ENCODE results near the gene KMT2E. TPM values are rescaled to one million over a fixed set of nuclear protein-coding genes. Genes with fewer than 3 reads are reported as not detected.
"Not testable (repeated sequence)": the region's sequence is repeated elsewhere in the genome, so short reads cannot be mapped to it uniquely, and the experiment has no call there.

The KMT2E gene
- total RNA-seq, 1 experiment from 2014 or later, result 52.1 TPM

- DNase-seq (ENCODE audit: low read depth), result no peak
Measured at GRCh38 chr7:104981672-104982037, 32.4 kb upstream of the KMT2E start.

DNA sequence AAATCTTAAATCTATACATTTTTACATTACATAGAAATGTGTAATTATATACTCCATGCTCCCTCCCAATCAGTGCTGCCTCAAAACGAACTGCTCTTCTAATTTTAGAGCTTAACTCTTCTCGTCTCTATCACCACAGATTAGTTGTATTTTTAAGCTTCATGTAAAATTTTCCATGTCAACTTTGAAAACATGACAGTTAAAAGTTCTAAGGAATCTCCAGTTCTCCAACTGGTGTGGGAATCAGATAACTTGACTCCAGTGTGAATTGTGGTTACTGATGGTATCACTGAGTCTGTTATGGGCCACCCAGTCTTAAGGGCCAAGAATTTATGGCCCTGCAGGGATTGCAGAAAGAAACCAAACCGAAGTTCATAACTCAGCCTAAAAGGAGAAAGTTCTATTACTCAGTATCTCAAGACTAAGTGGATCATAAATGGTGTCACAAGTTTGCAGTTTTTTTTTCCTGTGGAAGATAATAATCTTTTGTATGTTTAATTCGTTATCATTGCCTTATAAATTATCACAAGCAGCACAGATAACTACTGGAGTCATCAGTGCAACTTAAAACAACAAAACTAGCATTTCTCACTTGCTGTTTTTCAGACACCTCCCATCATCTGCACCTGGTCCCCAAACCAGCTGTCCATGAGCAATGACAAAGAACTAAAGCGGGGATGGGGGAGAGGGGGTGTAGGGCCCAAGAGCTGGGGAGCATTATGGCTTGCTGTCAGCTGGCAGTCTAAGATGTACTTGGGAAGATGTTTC is 31.5 kb upstream of the KMT2E start:
- DNase-seq (ENCODE audit: low read depth), result peak; percentile 79

DNA sequence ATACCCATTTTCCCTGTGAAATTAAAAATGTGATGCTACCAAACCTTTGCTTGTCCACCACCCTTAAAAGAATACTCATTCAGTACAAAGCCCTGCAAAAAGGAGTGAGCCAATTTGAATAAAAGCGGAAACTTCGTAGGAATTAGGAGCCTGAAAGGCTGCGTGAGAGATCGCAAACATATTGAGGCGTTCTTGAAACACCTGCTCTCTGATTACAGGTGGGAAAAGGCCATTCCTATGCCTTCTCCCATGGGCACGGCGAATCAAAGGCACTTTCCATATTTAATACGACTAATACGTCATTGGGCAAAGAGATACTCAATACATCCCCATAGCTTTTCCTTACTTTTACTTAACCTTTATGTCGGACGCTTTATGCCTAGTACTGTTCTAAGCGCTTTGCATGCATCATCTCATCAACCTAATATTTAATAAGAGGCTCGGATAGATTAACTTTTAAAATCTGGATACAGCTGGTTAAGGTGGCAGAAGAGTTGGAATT is 30.9 kb upstream of the KMT2E start:
- DNase-seq (ENCODE audit: low read depth), result no peak

DNA sequence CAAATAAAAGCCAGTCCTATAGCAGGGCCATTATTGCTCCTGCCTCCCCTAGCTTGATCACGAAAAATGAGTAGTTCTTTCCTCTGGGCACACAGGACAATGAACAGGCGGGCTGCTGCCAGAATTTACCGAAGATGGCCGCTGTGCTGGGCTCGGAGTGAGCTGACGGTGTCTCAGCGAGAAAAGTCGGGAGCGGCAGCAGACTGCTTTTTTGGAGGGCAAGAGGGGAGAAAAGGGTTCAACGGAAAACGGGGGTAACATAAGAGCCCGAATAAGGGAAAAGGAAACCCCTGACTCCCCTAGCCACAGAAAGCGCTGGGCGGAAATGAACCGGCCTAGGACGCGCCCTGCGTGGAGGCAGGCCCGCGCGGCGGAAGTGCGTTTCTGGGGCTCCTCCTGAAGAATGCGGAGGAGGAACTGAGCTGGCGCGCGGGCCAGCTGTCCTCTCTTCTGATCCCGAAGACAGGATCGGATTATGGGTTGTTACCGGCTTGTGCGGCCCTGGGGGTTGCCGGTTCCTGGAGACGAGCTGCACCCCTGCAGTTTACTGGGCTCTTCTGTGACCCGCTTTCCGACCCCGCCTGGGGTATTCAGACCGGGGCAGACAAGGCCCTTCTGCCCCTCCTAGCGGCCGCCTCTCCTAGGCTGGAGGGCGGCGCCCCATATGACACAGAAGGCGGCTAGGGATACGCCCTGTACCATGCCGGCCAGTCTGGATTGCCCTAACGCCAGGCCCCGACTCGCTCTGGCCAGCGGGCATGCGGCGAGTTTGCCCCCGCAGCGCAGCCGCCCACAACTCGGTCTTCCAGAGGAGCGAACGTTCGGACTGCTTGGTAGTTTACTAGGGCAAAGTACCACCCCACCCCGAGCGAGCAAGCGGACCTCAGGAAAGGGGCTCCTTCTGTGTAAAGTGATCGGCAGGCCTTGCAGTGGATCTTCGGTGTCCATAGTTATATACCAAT is 30.1 kb upstream of the KMT2E start:
- peak; percentile 93 for DNase-seq (ENCODE audit: low read depth)

DNA sequence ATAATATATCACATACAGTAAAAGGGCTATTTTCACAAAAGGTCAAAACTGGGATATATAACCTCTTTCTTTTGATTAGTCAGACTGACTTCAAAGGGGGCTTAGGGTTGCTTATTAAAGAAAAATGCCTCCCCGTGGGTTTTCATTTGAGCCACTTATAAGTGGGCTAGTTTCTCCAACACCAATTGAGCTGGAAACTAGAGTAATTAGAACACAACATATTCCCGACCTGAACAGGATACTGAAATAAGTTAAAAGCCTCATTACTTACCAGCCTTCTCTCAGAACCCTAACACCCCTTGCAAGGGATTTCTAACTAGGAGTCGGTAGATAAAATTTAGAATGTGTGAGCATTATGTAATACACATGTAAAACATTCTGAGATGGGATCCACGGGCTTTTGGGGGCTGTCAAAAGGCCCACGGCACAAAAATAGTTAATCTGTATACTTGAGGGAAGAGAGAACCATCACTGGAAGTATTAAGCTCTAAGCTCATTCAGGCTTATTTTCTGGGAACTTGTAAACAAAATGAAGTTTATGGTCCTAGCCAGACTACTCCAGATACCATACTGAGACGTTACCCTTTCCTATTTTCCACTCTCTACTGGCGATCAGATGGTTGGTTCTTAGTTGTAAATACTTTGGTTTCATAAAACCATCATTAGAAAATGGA is 29.3 kb upstream of the KMT2E start:
- no peak for DNase-seq (ENCODE audit: low read depth)

DNA sequence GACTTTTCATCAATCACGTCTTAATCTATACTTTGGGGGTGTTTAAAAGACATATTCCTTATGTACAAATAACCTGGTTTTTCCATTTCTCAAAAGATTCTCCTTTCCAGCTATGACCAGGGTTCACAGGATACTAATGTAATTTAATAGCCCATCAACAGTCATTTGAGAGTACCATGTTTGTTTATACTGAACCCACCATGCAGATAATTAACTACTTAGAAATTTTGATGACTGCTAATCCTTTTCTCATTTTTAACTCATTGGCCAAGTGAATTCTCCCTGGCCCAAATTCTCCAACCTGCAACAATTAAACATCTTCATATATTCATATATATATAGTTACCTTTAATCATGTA is 28.8 kb upstream of the KMT2E start:
- DNase-seq (ENCODE audit: low read depth), result no peak

DNA sequence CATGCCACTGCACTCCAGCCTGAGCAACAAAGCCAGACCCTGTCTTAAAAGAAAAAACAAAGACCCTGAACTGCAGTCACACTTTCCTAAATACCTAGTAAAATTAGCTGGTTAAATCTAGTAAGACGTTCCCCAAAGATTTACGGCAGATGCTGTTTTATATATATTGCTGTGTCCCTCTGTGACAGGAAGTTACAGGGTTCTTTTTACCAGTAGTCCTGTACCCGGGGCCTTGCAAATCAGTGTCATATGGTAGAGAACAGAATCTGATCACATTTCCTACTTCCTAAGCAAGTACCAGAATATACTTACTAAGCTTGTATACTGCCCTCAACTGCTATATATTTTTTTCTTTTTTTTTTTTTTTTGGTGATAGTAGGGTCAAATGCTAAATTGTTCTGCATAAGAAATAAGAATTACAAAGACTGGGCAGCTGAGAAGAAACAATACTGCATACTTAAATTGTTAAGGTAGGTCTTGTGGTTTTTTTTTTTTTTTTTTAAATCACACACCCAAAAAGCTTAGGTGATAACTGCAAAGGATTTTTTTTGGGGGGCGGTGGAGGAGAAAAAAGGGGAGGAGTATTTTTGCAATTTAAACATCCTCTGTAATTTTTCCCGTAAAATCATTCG is 27.3 kb upstream of the KMT2E start:
- DNase-seq (ENCODE audit: low read depth), result no peak

DNA sequence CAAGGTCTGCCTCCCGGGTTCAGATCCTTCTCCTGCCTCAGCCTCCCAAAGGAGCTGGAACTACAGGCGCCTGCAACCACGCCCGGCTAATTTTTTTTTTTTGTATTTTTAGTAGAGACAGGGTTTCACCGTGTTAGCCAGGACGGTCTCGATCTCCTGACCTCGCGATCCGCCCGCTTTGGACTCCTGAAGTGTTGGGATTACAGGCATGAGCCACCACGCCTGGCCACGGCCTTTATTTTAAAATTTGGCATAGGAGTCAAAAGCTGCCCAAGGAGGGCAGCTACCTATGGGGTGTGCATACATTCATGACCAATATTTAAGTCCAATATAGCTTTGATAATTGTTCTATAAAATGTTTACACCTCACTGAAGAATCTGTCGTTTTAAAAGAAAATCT is 26.6 kb upstream of the KMT2E start:
- DNase-seq (ENCODE audit: low read depth), result not testable (repeated sequence)

- DNase-seq (ENCODE audit: low read depth), result no peak
Measured at GRCh38 chr7:104990983-104991382, 23.0 kb upstream of the KMT2E start.

DNA sequence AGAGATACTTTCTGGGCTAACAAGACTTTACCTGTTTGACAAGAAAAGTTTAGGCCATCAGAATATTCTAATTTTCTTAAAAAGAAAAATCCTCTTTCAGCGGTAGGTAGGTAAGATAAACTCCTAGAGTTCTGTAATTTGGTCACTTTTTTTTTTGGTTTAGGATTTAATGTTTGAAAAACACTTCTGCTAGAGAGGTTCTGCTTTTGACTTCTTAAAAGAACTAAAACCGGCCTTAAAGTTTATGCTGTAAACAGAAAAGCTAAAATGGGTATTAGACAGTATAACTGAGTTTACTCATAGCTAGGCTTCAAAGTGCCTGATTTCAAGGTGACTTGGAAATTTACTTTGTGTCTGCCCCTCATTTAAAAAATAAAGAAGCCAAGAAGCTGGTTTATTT is 21.7 kb upstream of the KMT2E start:
- DNase-seq (ENCODE audit: low read depth), result no peak

GRCh38 chr7:104993217-104993862 is 20.7 kb upstream of the KMT2E start:
- no peak for DNase-seq (ENCODE audit: low read depth)

DNA sequence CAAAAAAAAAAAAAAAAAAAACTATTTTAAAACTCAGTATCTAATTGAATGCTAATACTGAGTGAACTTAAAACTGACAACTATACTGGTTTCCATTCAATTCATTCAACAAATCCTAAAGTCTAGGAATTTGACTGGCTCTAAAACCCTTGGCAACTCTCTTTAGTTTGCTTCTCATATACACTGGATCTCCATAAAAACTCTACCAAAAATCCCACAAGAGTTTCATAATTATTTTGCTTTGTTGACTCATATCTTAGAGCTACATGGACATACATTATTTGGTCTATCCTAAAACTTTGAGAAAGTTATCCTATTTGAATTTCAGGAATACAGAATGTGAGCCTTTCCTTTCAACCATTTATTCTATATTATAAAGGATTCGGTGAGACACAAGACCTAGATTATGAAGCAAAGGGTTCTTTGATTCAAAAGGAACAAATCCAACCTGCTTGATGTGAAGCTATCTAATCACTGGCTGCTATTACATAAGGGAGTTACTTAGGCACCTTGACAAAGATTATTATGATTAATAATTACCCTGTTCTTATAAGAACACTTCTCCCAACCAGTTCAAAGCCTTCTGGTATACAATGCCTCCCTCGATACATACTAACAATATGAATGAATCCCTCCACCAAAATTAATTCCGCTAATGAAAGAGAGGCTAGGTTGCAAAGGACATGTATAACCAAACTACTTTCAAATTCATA is 15.8 kb upstream of the KMT2E start:
- DNase-seq (ENCODE audit: low read depth), result no peak

DNA sequence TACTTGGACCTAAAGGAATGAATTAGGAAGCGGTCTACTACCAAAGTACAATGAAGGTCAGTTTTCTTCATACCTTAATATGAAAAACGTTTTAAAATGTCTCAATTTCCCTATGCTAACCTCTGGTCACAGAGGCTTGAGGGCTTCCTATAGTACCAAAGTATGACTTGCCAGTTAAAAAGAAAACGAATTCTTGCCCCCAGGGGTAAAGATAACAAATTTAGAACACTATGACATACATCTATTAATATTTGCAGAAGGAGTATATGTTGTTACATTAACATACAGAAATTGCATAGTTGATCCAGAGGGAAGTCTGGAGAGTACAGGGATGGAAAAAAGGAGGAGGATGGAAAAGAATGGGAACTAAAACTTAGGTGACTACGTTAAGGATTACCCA is 13.8 kb upstream of the KMT2E start:
- DNase-seq (ENCODE audit: low read depth), result no peak

DNA sequence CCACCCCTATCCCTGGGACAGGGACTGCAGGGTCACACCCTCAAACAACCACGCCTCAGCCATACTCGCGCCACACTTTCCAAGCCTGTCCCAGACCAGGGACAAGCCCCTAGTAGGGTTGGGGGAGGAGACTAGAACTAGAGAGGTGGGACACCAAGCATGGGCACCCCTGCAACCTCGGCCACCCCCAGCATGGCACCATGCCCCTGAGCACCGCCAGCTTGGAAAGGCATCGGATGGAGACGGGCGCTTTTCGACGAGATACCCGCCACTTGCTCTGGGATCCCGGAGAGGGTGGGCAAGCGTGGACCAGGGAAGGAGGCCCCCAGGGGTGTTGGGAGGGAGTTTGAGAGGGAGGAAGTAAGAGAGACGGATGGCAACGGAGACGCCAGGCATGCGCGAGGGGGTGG is 13.1 kb upstream of the KMT2E start:
- no peak for DNase-seq (ENCODE audit: low read depth)

DNA sequence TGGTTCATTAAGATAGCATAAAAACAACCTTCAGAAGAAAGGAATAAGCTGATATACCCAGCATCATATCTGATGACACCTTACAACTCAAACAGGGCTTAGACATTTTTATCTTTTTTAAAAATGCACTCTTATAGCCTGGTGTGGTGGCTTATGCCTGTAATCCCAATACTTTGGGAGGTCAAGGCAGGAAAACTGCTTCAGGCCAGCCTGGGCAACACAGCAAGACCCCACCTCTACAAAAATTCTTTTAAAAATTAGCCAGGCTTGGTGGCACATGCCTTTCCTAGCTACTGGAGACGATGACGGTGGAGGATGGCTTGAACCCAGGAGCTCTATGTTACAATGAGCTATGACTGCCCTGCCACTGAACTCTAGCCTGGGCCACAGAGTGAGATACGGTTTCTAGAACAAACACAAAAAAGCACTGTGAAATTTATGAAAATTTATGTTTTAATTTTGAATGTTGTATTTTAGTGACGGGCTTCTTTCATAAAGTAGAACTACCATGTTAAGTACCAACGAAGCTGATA is 12.3 kb upstream of the KMT2E start:
- no peak for DNase-seq (ENCODE audit: low read depth)

DNA sequence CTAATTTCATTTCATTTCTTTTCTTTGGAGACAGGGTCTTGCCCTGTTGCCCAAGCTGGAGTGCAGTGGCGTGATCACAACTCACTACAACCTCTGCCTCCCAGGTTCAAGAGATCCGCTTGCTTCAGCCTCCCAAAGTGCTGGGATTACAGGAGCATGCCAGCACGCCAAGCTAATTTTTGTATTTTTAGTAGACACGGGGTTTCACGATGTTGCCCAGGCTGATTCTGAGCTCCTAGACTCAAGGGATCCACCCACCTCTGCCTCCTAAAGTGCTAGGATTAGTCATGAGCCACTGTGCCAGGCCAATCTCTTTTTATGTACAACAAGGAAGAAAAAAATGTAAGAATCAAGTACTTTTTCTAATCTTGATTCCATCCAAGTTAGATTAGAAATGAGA is 10.7 kb upstream of the KMT2E start:
- DNase-seq (ENCODE audit: low read depth), result peak; percentile 85

- no peak for DNase-seq (ENCODE audit: low read depth)
Measured at GRCh38 chr7:105003872-105004510, 10.0 kb upstream of the KMT2E start.

- not testable (repeated sequence) for DNase-seq (ENCODE audit: low read depth)
Measured at GRCh38 chr7:105005006-105005405, 9.0 kb upstream of the KMT2E start.

DNA sequence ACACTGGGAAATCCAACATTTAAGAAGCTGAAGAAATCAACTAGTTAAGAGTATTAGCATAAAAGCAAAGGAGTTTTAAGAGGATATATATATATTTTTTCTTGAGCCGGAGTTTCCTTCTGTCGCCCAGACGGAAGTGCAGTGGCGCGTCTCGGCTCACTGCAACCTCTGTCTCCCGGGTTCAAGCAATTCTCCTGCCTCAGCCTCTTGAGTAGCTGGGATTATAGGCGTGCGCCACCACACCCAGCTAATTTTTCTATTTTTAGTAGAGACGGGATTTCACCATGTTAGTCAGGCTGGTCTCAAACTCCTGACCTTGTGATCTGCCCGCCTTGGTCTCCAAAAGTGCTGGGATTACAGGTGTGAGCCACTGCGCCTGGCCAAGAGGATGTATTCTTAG is 8.5 kb upstream of the KMT2E start:
- DNase-seq (ENCODE audit: low read depth), result not testable (repeated sequence)

Data from LHCN-M2 (cell line).